ENCODE measurements around the gene SYNE2. TPM values are rescaled to one million over a fixed set of nuclear protein-coding genes. Genes with fewer than 3 reads are reported as not detected.

Gene SYNE2
- total RNA-seq, 2 experiments from 2014 or later, result 77.7 to 82.4 TPM

- DNase-seq, result no peak
- Mint-ChIP-seq H3K4me3 (no peak overlapping the region), H3K36me3 (ENCODE audit: low read depth) (peaks cover 25% of the 10 kb centered on the region), H3K4me1 (no peaks in the 10 kb centered on the region), H3K27me3 (no peaks in the 10 kb centered on the region), H3K27ac (no peak overlapping the region), H3K9me3 (no peaks in the 10 kb centered on the region)
- POLR2A ChIA-PET, result no interaction called here
- CTCF ChIA-PET, result interaction anchor here (1.1 to 1.5 kb wide), 3 partner anchors 192 to 233 kb away, joined by 3 read pairs; no protein-coding TSS in a partner anchor
Observed at GRCh38 chr14:64061706-64062105, 208.9 kb downstream of the SYNE2 start.

DNA sequence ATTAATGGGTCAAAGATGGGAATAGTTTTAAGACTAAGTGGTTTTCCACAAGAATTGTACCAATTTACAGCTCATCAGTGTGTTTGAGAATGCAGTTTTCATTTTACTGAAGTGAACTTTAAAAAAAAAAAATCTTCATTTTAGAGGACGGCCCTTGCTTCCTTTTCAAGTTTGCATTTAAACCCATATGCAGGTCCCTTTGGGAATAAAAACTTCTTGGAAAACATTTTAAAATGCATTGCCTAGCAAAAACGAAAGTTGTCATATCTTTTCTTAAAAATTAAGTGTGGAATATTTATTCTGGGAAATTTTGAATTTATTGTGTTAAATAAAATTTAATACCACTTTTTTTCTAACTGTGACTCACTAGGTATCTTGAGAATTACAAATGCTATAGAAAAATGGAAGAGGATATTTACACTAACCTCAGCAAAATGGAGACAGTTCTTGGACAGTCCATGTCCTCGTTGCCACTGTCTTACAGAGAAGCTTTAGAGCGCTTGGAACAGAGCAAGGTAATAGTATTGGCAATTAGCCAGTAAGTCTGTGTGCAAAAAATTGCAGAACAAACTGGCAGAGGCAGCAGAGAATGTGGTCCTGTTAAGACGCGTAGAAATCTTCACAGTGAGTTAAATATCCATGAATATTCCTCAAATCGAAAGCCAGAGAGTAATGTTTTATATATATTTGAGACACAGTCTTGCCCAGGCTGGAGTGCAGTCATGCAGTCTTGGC is 209.7 kb downstream of the SYNE2 start:
- no peaks in the 10 kb centered on the region for H3K27me3 Mint-ChIP-seq
- CTCF ChIA-PET, result interaction anchor here (1.1 kb wide), 1 partner anchor 232 kb away, joined by 3 read pairs; no protein-coding TSS in a partner anchor

DNA sequence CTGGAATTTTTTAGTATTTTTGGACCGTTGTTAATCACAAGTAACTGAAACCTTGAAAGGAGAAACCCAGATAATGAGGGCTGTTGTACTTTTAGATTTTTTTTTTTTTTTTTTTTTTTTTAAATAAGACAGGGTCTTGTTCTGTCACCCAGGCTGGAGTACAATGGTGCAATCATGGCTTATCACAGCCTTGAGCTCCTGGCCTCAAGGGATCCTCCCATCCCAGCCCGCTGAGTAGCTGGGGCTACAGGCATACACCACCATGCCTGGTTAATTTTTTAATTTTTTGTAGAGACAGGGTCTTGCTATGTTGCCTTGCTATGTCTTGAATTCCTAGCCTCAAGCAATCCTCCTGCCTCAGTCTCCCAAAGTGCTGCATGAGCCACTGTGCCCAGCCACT is 211.6 kb downstream of the SYNE2 start:
- no peaks in the 10 kb centered on the region for H3K4me1 Mint-ChIP-seq
- ChIA-PET POLR2A (interaction anchor here (0.6 kb wide), 1 partner anchor 223 kb away, joined by 4 read pairs; no protein-coding TSS in a partner anchor), CTCF (no interaction called here)
- no peaks in the 10 kb centered on the region for H3K9me3 Mint-ChIP-seq
- no peak for DNase-seq
- no peak overlapping the region for H3K4me3 Mint-ChIP-seq
- no peak overlapping the region for H3K27ac Mint-ChIP-seq
- no peaks in the 10 kb centered on the region for H3K27me3 Mint-ChIP-seq
- peaks cover 13% of the 10 kb centered on the region for H3K36me3 Mint-ChIP-seq (ENCODE audit: low read depth)

More for the DNA sequence above, 209.7 kb downstream of the SYNE2 start:
- no peak for DNase-seq
- H3K4me1 Mint-ChIP-seq, result no peaks in the 10 kb centered on the region
- H3K36me3 Mint-ChIP-seq (ENCODE audit: low read depth), result peaks cover 21% of the 10 kb centered on the region
- H3K4me3 Mint-ChIP-seq, result no peak overlapping the region
- H3K27ac Mint-ChIP-seq, result no peak overlapping the region
- POLR2A ChIA-PET, result no interaction called here
- H3K9me3 Mint-ChIP-seq, result no peaks in the 10 kb centered on the region

GRCh38 chr14:64069634-64070359 is 217.0 kb downstream of the SYNE2 start:
- CTCF ChIA-PET, result no interaction called here
- POLR2A ChIA-PET, result no interaction called here
- no peak overlapping the region for H3K4me3 Mint-ChIP-seq
- H3K36me3 Mint-ChIP-seq (ENCODE audit: low read depth), result peaks cover 39% of the 10 kb centered on the region
- H3K27me3 Mint-ChIP-seq, result no peaks in the 10 kb centered on the region
- DNase-seq, result no peak
- H3K9me3 Mint-ChIP-seq, result no peaks in the 10 kb centered on the region
- peaks cover under 1% of the 10 kb centered on the region for H3K4me1 Mint-ChIP-seq
- H3K27ac Mint-ChIP-seq, result no peak overlapping the region

GRCh38 chr14:64074961-64075612 is 222.3 kb downstream of the SYNE2 start:
- Mint-ChIP-seq H3K27me3 (no peaks in the 10 kb centered on the region), H3K27ac (no peak overlapping the region), H3K4me3 (no peak overlapping the region), H3K9me3 (no peaks in the 10 kb centered on the region), H3K36me3 (ENCODE audit: low read depth) (peaks cover 56% of the 10 kb centered on the region), H3K4me1 (peaks cover 4% of the 10 kb centered on the region)
- DNase-seq, result no peak
- ChIA-PET CTCF (interaction anchor here (1.1 kb wide), 1 partner anchor 230 kb away, joined by 3 read pairs; no protein-coding TSS in a partner anchor), POLR2A (no interaction called here)

DNA sequence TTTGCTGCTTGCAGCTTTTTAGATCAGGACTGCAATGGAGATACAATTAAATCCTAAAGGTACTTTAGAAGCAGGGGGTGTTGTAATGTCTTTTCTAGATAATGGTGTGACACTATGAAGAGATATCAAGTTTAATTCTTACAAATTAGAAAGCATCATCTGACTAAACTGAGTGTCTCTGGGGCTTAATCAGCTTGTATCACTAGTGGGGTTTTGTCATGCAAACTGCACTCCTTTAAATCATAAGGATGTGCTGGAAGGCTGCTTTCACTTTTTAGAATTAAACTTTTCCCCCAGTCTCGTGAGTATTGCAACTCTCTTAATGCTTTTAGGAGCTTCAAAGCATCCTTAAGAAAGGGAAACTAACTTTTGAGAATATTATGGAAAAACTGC is 222.8 kb downstream of the SYNE2 start:
- Mint-ChIP-seq H3K36me3 (ENCODE audit: low read depth) (peaks cover 61% of the 10 kb centered on the region), H3K27me3 (no peaks in the 10 kb centered on the region), H3K4me1 (peaks cover 6% of the 10 kb centered on the region), H3K27ac (no peak overlapping the region), H3K4me3 (no peak overlapping the region), H3K9me3 (no peaks in the 10 kb centered on the region)
- DNase-seq, result no peak
- POLR2A ChIA-PET, result no interaction called here
- CTCF ChIA-PET, result interaction anchor here (1.1 kb wide), 1 partner anchor 229 kb away, joined by 3 read pairs; no protein-coding TSS in a partner anchor

GRCh38 chr14:64080452-64080851 is 227.6 kb downstream of the SYNE2 start:
- CTCF ChIA-PET, result interaction anchor here (1.5 kb wide), 1 partner anchor 223 kb away, joined by 3 read pairs; no protein-coding TSS in a partner anchor
- Mint-ChIP-seq H3K27me3 (no peaks in the 10 kb centered on the region), H3K36me3 (ENCODE audit: low read depth) (peaks cover 50% of the 10 kb centered on the region), H3K9me3 (no peaks in the 10 kb centered on the region), H3K4me3 (no peak overlapping the region), H3K4me1 (peaks cover 2% of the 10 kb centered on the region), H3K27ac (no peak overlapping the region)
- POLR2A ChIA-PET, result no interaction called here
- DNase-seq, result no peak

GRCh38 chr14:64081174-64081746 is 228.5 kb downstream of the SYNE2 start:
- no peaks in the 10 kb centered on the region for H3K9me3 Mint-ChIP-seq
- no peak overlapping the region for H3K4me3 Mint-ChIP-seq
- H3K27ac Mint-ChIP-seq, result no peak overlapping the region
- POLR2A ChIA-PET, result no interaction called here
- peaks cover 46% of the 10 kb centered on the region for H3K36me3 Mint-ChIP-seq (ENCODE audit: low read depth)
- CTCF ChIA-PET, result interaction anchor here (1.5 kb wide), 1 partner anchor 222 kb away, joined by 3 read pairs; no protein-coding TSS in a partner anchor
- DNase-seq, result no peak
- H3K27me3 Mint-ChIP-seq, result no peaks in the 10 kb centered on the region
- peaks cover 2% of the 10 kb centered on the region for H3K4me1 Mint-ChIP-seq

- Mint-ChIP-seq H3K36me3 (ENCODE audit: low read depth) (peaks cover 47% of the 10 kb centered on the region), H3K4me1 (peaks cover 2% of the 10 kb centered on the region), H3K27me3 (no peaks in the 10 kb centered on the region), H3K4me3 (no peak overlapping the region), H3K9me3 (no peaks in the 10 kb centered on the region), H3K27ac (no peak overlapping the region)
- ChIA-PET CTCF (no interaction called here), POLR2A (no interaction called here)
- no peak for DNase-seq
Observed at GRCh38 chr14:64082837-64083236, 230.0 kb downstream of the SYNE2 start.

- Mint-ChIP-seq H3K4me3 (no peak overlapping the region), H3K27me3 (no peaks in the 10 kb centered on the region), H3K27ac (no peak overlapping the region), H3K36me3 (ENCODE audit: low read depth) (peaks cover 17% of the 10 kb centered on the region), H3K9me3 (no peaks in the 10 kb centered on the region), H3K4me1 (no peaks in the 10 kb centered on the region)
- POLR2A ChIA-PET, result no interaction called here
- DNase-seq, result no peak
- CTCF ChIA-PET, result interaction anchor here (0.8 kb wide), 1 partner anchor 12 kb away, joined by 4 read pairs; no protein-coding TSS in a partner anchor
Observed at GRCh38 chr14:64088647-64088964, 235.8 kb downstream of the SYNE2 start.

- CTCF ChIA-PET, result no interaction called here
- POLR2A ChIA-PET, result no interaction called here
- H3K27me3 Mint-ChIP-seq, result no peaks in the 10 kb centered on the region
- H3K4me1 Mint-ChIP-seq, result no peaks in the 10 kb centered on the region
- DNase-seq, result no peak
- H3K27ac Mint-ChIP-seq, result no peak overlapping the region
- peaks cover 19% of the 10 kb centered on the region for H3K36me3 Mint-ChIP-seq (ENCODE audit: low read depth)
- no peaks in the 10 kb centered on the region for H3K9me3 Mint-ChIP-seq
- no peak overlapping the region for H3K4me3 Mint-ChIP-seq
Observed at GRCh38 chr14:64089920-64090319, 237.1 kb downstream of the SYNE2 start.

- no peak for DNase-seq
- Mint-ChIP-seq H3K36me3 (ENCODE audit: low read depth) (peaks cover 26% of the 10 kb centered on the region), H3K27me3 (no peaks in the 10 kb centered on the region), H3K27ac (no peak overlapping the region), H3K4me1 (peaks cover 5% of the 10 kb centered on the region), H3K9me3 (no peaks in the 10 kb centered on the region), H3K4me3 (no peak overlapping the region)
- ChIA-PET POLR2A (no interaction called here), CTCF (no interaction called here)
Observed at GRCh38 chr14:64091217-64091616, 238.4 kb downstream of the SYNE2 start.

GRCh38 chr14:64092338-64092737 is 239.5 kb downstream of the SYNE2 start:
- ChIA-PET CTCF (no interaction called here), POLR2A (no interaction called here)
- H3K36me3 Mint-ChIP-seq (ENCODE audit: low read depth), result peaks cover 32% of the 10 kb centered on the region

More at GRCh38 chr14:64092338-64092737, 239.5 kb downstream of the SYNE2 start:
- no peak overlapping the region for H3K27ac Mint-ChIP-seq
- H3K4me1 Mint-ChIP-seq, result peaks cover 5% of the 10 kb centered on the region
- H3K4me3 Mint-ChIP-seq, result no peak overlapping the region
- no peaks in the 10 kb centered on the region for H3K27me3 Mint-ChIP-seq
- no peak for DNase-seq
- no peaks in the 10 kb centered on the region for H3K9me3 Mint-ChIP-seq

All from activated CD4-positive, alpha-beta memory T cell treated with anti-CD3 and anti-CD28 coated beads, Interleukin-2, amount 10 ng/mL, durations not matched to agents 7 days and 5 days (primary cell).